KOPT-K1 (cell line): ENCODE measurements around the gene KCNAB1.

Source experiments
- H3K27ac ChIP-seq: fragments of 200-600 bp; sonication (generic); 2 replicates; pipeline ENCODE4 v1.5.1; 2016; ENCODE audit warnings: antibody characterized with exemption, mild to moderate bottlenecking, low read depth, low read length; ENCODE audit not compliant: poor library complexity, severe bottlenecking
- H3K36me3 ChIP-seq: fragments of 200-600 bp; sonication (generic); 2 replicates; pipeline ENCODE4 v1.5.1; 2017; ENCODE audit warnings: antibody characterized with exemption, mild to moderate bottlenecking, low read length, moderate library complexity; ENCODE audit not compliant: insufficient read depth
- H3K9me3 ChIP-seq: fragments of 200-600 bp; sonication (generic); 2 replicates; pipeline ENCODE4 v1.5.1; 2017; ENCODE audit warnings: antibody characterized with exemption, low read length, mild to moderate bottlenecking; ENCODE audit not compliant: insufficient read depth, poor library complexity, severe bottlenecking

KCNAB1 gene

GRCh38 chr3:156433910-156434309 lies 313.5 kb downstream of the KCNAB1 start:
- Histone ChIP-seq H3K9me3 (no peaks in the 10 kb centered on the region), H3K27ac (no peak overlapping the region), H3K36me3 (no peaks in the 10 kb centered on the region)

DNA sequence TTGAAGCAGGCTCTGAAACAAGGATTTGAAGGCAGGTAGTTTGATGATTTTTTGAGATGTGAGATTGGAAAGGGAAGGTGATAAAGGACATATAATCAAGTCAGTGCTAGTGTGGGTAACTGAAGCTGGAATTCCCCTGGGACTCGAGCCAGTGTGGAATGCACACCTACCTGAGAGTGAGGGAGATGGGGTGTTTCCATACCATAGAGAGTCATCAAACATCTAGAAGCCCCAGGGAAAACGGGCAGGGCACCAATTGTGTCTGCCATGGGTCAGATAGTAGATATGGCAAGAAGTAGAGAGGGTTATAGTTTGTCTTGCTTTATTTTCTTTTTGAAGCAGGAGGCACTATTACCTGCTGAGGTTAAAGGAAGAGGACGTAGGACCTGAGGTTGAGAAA lies 314.5 kb downstream of the KCNAB1 start:
- H3K9me3 ChIP-seq: no peaks in the 10 kb centered on the region
- no peak overlapping the region for H3K27ac ChIP-seq
- H3K36me3 ChIP-seq: no peaks in the 10 kb centered on the region

- Histone ChIP-seq H3K27ac (no peak overlapping the region), H3K9me3 (no peaks in the 10 kb centered on the region), H3K36me3 (no peaks in the 10 kb centered on the region)
Observed at GRCh38 chr3:156443079-156443478, 322.7 kb downstream of the KCNAB1 start.

- Histone ChIP-seq H3K27ac (no peak overlapping the region), H3K9me3 (no peaks in the 10 kb centered on the region), H3K36me3 (no peaks in the 10 kb centered on the region)
Observed at GRCh38 chr3:156445117-156446090, 325.0 kb downstream of the KCNAB1 start.

- no peaks in the 10 kb centered on the region for H3K9me3 ChIP-seq
- no peaks in the 10 kb centered on the region for H3K36me3 ChIP-seq
- no peak overlapping the region for H3K27ac ChIP-seq
Observed at GRCh38 chr3:156448300-156448699, 327.9 kb downstream of the KCNAB1 start.

DNA sequence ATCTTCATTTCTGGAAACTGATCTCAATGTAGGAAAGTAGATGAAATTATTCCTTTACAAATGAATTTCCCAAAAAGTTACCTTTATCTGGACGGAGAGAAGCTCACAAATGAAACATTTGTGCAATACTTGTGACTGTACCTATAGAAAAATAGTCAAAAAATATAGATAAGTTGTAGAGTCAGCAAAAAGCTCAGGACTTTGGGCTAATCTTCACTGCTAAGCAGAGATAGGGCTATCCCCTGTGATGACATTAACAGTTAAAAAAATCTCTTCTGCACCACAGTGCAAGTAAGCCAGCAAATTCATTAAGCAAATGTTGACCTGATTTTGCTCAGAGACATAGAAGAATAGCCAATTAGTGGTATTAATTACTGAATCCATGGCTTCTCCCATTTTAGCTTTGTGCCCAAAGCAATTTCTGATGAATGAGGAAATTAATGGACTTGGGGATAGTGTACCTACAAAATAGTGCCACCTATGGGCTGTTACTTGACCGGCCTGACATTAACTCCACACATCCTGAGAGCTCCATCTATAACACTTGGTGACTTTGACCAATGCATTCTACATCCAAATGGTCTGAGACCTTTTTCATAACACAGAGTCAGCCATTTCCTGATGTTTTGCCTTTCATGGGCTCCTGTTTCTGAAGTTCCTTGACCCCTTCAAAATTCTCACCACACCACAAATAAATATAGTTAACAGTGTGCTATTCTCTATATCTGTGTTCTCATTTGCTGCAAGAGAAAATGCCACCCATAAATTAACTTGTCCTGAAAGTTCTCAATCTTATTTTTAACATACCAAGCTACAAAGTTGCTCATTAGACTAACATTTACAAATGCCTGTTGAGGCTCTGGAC lies 329.6 kb downstream of the KCNAB1 start:
- Histone ChIP-seq H3K27ac (no peak overlapping the region), H3K9me3 (no peaks in the 10 kb centered on the region), H3K36me3 (no peaks in the 10 kb centered on the region)

- H3K36me3 ChIP-seq: no peaks in the 10 kb centered on the region
- H3K9me3 ChIP-seq: no peaks in the 10 kb centered on the region
- no peak overlapping the region for H3K27ac ChIP-seq
Observed at GRCh38 chr3:156455839-156456238, 335.5 kb downstream of the KCNAB1 start.

DNA sequence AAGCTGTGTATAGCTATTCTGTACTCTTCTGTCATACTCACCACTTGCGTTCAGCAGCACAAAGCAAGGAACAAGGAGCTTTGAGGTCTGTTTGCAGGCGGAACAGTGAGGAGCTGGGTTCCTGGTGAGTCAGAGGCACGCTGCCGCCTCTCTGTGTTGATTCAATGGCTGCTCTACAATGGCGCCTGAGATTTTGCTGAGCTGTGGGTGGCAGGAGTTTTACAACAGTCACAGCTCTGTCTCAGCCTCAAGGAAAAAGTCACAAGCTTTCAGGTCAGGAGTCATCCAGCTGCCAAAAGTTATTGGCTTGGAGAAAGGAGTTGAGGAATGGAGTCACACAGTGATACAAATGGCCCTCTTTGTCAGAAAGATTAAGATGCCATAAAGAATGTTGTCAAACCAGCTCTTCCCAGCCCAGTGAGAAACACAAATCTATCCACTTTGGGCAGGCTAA lies 336.4 kb downstream of the KCNAB1 start:
- H3K36me3 ChIP-seq: no peaks in the 10 kb centered on the region
- no peaks in the 10 kb centered on the region for H3K9me3 ChIP-seq
- no peak overlapping the region for H3K27ac ChIP-seq

DNA sequence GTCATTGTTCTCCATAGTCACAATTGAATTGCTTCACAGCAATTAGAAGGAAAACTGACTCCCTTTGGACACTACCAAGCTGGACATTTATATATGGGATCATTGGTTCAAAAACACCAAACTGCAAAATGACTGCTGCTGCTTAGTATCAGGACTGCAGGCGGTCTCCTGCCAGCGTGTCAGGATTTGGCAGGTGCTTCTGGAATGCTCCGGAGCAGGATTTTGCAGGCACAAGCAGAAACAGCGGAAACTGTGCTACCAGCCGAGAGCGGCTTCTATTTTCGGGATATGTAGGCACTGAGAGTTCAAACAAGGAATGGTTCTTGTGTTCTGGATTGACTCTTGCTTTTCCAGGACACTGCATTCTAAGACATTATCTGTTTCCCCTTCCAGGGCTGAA lies 339.1 kb downstream of the KCNAB1 start:
- Histone ChIP-seq H3K36me3 (no peaks in the 10 kb centered on the region), H3K9me3 (no peaks in the 10 kb centered on the region), H3K27ac (no peak overlapping the region)

GRCh38 chr3:156460206-156460611 lies 339.8 kb downstream of the KCNAB1 start:
- H3K27ac ChIP-seq: no peak overlapping the region
- H3K9me3 ChIP-seq: no peaks in the 10 kb centered on the region
- no peaks in the 10 kb centered on the region for H3K36me3 ChIP-seq

DNA sequence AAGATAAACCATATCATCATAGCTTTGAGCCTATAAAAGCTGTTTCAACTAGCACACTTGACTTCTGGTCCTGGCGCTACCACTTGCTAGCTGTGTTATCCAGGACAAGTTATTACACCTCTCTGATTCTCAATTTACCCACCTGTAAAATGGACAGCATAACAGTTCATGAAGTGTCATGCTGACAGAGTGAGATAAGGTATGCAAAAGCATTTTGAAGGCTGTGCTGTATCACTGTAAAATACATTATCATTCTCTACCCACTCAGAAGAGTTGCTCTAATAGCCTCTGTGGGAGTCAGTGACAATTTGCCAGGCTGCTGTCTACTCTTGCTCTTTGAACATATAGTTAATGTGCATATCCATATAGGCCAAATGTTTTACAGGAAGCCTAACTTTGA lies 341.5 kb downstream of the KCNAB1 start:
- H3K9me3 ChIP-seq: no peaks in the 10 kb centered on the region
- H3K27ac ChIP-seq: no peak overlapping the region
- H3K36me3 ChIP-seq: no peaks in the 10 kb centered on the region

DNA sequence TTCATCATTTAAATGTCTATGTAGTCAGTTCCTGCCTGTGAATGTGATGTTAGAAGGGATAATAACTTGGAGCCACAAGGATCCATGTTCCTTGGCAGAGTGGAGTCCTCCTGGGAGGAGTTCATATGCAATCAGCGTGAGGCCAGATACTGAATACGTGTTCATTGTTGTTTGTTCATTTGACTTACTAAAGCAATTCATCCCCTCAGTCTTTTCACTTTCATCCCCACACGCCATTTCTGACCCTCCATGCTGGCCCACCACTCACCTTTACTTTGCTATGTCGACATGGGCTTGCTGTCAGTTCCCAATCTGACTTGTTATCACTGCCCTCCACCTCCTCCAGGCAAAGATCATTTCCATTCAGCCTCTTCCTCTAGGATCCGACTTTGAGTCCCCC lies 342.7 kb downstream of the KCNAB1 start:
- Histone ChIP-seq H3K9me3 (no peaks in the 10 kb centered on the region), H3K27ac (no peak overlapping the region), H3K36me3 (no peaks in the 10 kb centered on the region)

- H3K9me3 ChIP-seq: no peaks in the 10 kb centered on the region
- H3K36me3 ChIP-seq: no peaks in the 10 kb centered on the region
- H3K27ac ChIP-seq: no peak overlapping the region
Observed at GRCh38 chr3:156465194-156465593, 344.8 kb downstream of the KCNAB1 start.

GRCh38 chr3:156469456-156469855 lies 349.1 kb downstream of the KCNAB1 start:
- H3K9me3 ChIP-seq: no peaks in the 10 kb centered on the region
- no peaks in the 10 kb centered on the region for H3K36me3 ChIP-seq
- no peak overlapping the region for H3K27ac ChIP-seq

GRCh38 chr3:156471431-156471830 lies 351.1 kb downstream of the KCNAB1 start:
- H3K9me3 ChIP-seq: no peaks in the 10 kb centered on the region

More at GRCh38 chr3:156471431-156471830, 351.1 kb downstream of the KCNAB1 start:
- Histone ChIP-seq H3K27ac (no peak overlapping the region), H3K36me3 (no peaks in the 10 kb centered on the region)
